Measurements from ENCODE around the gene ADGRG3.
A peak's percentile ranks its signal among the peaks of the same experiment; 100 is the strongest.

Gene ADGRG3

DNA sequence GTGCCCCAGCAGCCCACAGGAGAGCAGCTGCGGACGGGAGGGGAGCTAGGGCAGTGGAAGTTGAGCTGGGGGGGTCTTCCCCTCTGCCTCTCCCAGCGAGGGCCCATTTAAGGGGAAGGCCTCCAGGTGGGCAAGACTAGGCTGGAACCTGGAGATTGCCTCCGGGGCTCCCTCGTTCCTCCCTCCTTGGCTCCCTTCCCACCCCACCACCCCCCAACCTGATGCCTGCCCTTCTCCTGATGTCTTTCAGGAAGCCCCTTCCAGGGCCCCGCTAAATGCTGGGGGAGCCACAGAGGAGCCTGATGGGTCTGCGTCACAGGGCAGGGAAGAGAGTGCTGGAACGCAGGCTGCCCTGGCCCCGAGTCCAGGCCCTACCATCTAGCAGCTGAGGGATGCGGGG is 22.9 kb upstream of the ADGRG3 start:
- no peak for FAIRE-seq

GRCh38 chr16:57645691-57646387 is 22.3 kb upstream of the ADGRG3 start:
- DNase-seq (ENCODE audit: insufficient read length, low spot score) = no peak

More for the DNA sequence above, 22.9 kb upstream of the ADGRG3 start:
- no peak for DNase-seq (ENCODE audit: insufficient read length, low spot score)

GRCh38 chr16:57646388-57647039 is 21.6 kb upstream of the ADGRG3 start:
- peak; percentile 93 for FAIRE-seq
- DNase-seq (ENCODE audit: insufficient read length, low spot score) = no peak

More at GRCh38 chr16:57645691-57646387, 22.3 kb upstream of the ADGRG3 start:
- FAIRE-seq = peak; percentile 46

GRCh38 chr16:57647136-57647875 is 20.8 kb upstream of the ADGRG3 start:
- DNase-seq (ENCODE audit: insufficient read length, low spot score) = peak; percentile 63
- peak; percentile 4 for FAIRE-seq

GRCh38 chr16:57648125-57648524 is 20.0 kb upstream of the ADGRG3 start:
- FAIRE-seq (no peak), DNase-seq (ENCODE audit: insufficient read length, low spot score) (no peak)

DNA sequence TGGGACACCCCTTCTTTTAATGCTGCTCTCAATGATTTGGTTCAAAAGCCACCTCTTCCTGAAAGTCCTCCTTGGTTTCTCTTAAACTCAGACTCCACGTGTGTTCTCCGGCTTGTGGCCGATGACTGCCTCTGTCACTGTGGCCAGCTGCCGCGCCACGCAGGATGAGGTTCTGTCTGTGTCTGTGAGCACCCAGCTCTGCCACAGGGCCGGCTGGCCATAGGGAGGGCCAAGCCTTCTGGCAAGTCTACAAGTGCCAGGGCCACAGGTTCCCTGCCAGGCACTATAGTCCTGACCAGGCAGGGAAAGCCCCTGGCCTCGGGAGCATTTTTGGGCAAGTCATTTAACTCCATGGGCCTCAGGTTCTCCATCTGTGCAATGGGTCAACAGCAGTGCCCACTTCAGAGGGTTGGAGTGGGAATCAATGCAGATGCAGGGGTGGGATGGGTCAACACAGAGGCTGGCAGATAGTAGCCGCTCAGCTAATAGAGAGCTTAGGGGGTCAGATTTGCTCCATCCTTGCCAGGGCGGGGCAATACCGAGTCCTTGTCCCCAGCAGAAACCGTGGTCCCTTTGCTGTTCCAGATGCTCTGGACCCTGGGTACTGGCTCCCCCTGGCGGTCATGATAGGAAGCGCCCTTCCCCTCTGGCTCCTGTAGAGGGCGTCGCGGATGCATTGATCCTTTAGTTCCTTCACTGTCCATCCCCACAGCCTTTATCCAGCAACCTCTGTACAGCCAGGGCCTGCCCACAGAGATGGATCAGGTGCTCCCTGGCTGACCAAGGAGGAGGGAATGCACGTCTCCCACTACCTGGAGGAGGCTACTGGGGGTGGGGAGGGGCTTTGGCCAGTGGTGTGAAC is 19.3 kb upstream of the ADGRG3 start:
- DNase-seq (ENCODE audit: insufficient read length, low spot score) (peak; percentile 91), FAIRE-seq (peak; percentile 88)

- DNase-seq (ENCODE audit: insufficient read length, low spot score) = no peak
- no peak for FAIRE-seq
Measured at GRCh38 chr16:57649443-57649751, 18.7 kb upstream of the ADGRG3 start.

DNA sequence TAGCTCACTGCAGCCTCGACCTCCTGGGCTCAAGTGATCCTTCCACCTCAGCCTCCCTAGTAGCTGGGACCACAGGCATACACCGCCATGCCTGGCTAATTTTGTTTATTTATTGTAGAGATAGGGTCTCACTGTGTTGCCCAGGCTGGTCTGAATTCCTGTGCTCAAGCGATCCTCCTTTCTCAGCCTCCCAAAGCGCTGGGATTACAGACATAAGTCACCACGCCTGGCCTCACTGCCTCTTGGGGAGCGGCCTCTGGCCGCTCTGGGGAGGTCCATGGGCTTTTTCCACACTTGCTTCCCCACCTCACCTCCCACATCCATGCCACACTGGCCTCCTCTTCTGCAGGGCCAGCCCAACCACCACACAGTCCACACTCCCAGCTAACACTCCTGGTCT is 18.3 kb upstream of the ADGRG3 start:
- FAIRE-seq (no peak), DNase-seq (ENCODE audit: insufficient read length, low spot score) (no peak)

DNA sequence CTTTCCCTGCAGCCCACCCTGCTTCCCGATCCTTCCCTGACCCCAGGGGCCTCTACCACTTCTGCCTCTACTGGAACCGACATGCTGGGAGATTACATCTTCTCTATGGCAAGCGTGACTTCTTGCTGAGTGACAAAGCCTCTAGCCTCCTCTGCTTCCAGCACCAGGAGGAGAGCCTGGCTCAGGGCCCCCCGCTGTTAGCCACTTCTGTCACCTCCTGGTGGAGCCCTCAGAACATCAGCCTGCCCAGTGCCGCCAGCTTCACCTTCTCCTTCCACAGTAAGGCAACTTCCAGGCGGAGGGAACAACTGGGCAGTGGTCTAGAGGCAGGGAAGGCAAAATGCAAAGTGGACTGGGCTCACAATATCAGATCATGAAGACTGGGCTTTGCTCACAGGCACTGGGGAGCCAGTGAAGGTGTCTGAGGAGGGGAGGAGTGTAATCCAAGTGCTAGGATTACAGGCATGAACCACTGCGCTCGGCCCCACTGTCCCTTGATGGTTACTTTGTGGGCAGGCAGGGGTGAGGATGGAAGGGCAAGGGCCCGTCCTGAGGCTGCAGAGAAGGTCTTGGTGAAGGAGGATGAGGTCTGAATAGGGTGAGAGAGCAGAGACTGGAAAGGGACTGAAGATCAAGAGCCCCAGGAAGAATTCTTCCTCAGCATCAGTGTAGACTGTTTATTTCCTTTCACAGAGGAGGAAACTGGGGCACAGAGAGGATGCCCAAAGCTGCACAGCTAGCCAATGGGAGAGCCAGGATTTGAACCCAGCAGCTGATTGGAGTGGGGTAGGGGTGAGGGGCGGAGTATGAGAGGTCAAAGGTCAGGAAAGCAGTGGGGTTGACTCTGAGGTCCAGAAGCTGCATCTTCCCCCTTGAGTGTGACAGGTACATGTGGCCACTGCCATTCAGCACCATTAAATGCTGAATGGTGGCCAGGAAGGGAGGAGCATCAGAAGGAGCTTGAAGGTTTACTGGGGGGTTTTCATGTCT is 16.5 kb upstream of the ADGRG3 start:
- DNase-seq (ENCODE audit: insufficient read length, low spot score) (no peak), FAIRE-seq (no peak)

DNA sequence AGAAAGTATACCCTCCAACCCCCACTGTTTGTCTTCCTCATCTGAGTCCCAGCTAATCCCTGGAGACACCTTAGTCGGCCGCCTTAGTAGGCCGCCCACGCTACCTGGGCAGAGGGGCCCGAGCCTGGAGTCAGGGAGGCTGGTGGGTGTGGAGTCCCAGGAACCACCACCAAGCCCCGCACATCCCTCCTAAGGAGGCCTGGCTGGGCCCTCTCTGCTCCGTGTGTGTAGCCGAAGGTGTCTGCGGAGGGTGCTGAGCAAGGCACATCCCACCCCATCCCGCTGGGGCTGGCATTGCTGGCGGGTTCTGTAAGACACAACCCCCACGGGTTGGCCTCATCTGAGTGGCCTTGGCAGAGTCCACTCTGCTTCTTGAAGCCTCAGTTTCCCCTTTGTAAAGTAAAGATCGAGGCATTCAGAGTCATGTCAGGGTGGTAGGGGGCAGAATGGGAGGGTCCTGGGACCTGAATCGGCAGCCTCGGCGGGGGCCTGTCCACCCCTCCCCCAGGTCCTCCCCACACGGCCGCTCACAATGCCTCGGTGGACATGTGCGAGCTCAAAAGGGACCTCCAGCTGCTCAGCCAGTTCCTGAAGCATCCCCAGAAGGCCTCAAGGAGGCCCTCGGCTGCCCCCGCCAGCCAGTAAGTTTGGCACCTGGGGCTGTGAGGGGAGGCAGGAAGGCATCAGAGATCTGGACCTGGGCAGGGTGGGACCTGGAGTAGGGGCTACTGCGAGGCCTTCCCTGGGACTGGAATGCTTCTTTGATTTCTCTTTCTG is 15.2 kb upstream of the ADGRG3 start:
- DNase-seq (ENCODE audit: insufficient read length, low spot score) = no peak
- FAIRE-seq = no peak

GRCh38 chr16:57653936-57654335 is 14.2 kb upstream of the ADGRG3 start:
- no peak for DNase-seq (ENCODE audit: insufficient read length, low spot score)

GRCh38 chr16:57656342-57656955 is 11.7 kb upstream of the ADGRG3 start:
- peak; percentile 20 for FAIRE-seq
- no peak for DNase-seq (ENCODE audit: insufficient read length, low spot score)

More at GRCh38 chr16:57653936-57654335, 14.2 kb upstream of the ADGRG3 start:
- FAIRE-seq = peak; percentile 26

GRCh38 chr16:57657228-57657627 is 10.9 kb upstream of the ADGRG3 start:
- DNase-seq (ENCODE audit: insufficient read length, low spot score) = no peak
- peak; percentile 28 for FAIRE-seq

DNA sequence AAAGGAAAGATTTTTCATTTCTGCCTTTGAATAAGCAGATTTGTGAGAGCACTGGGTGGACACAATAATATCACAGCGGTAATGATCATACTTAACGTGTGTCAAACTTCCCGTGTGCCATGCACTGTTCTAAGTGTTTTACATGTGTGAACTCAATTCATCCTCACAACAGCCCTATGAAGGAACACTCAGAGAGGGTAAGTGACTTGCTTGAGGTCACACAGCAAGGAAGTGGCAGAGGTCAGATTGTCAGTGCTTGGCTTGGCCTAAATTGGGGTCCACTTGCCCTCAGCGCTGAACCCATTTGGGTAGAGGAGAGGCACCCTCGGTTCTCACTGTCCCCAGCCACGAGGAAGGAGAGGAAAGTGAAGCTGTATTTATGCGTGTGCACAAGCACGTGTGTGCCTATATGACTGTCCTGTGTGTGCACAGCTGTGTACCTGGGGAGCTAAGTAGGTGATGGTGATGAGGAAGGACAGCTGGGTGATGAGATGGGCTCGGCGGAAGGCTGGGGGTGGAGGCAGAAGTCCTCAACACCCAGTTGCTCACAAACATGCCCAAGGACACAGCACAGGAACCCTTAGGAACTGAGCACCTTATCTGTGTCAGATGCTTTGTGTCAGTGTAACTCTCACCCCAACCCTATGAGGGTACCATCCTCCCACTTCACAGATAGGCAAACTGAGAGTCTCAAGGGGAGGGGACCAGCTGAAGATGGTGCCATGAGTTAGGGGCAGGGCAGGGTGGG is 9.8 kb upstream of the ADGRG3 start:
- DNase-seq (ENCODE audit: insufficient read length, low spot score) (no peak), FAIRE-seq (peak; percentile 88)

DNA sequence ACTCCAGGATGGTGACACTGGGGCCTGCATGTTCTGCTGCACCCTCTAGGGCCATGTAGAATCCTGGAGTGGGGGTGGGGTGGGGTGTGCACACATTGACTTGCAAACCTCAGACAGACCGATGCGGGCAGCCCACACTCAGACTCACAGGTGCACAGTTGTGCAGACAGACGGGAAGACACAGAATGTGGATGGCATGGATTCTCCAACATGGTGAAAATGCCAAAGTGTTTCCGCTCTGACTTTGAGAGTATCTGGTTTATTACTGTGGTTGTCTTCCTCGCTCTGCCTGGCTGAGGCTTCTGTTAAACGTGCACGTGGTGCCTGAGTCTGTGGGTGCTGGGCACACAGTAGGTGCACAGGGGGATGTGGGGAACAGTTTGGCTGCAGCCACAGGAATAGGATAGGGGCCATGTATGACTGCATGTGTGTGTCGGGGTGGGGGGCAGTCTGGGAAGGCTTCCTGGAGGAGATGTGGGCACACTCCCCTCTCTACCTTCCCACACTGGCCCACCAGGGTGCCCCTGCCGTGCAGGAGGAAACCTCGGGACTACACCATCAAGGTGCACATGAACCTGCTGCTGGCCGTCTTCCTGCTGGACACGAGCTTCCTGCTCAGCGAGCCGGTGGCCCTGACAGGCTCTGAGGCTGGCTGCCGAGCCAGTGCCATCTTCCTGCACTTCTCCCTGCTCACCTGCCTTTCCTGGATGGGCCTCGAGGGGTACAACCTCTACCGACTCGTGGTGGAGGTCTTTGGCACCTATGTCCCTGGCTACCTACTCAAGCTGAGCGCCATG is 9.0 kb upstream of the ADGRG3 start:
- no peak for FAIRE-seq

DNA sequence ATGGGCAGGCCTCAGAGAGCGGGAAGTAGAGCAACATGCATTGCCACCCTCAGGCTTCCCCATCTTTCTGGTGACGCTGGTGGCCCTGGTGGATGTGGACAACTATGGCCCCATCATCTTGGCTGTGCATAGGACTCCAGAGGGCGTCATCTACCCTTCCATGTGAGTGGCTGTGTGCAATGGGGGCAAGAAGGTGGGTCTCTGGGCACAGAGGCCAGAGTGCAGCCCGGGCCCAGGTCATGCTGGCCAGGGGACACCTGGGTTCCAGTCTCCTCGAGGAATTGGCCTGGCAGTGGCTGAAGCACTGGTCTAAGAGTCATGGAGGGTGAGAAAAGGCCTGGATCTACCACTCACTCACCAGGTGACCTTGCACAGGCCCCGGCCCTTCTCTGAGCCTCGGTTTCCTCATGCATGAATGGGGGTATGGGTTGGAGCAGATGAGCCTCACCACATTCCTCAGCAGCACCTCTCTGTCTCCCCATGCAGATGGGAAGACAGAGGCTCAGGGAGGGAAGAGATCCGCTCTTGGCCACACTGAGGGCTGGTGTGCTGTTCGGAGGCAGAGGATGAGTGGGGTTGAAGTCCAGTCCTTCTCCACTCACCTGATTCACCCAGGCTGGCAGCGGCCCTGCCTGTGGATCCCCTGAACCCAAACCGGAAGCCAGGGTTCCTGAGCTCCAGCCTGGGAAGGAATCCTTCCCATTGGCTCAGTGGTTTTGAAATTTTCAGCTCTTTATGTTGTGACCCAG is 7.2 kb upstream of the ADGRG3 start:
- FAIRE-seq (no peak), DNase-seq (ENCODE audit: insufficient read length, low spot score) (no peak)

More for the DNA sequence above, 9.0 kb upstream of the ADGRG3 start:
- DNase-seq (ENCODE audit: insufficient read length, low spot score) = no peak
